ENCODE results near the gene AHDC1. TPM values are rescaled to one million over a fixed set of nuclear protein-coding genes. Genes with fewer than 3 reads are reported as not detected.

The AHDC1 gene
- total RNA-seq, 2 experiments from 2014 or later: 26.3 to 27.6 TPM

GRCh38 chr1:27605796-27606707 is 2.1 kb upstream of the AHDC1 start:
- H3K27ac Mint-ChIP-seq: peak overlapping the region; percentile 56
- H3K36me3 Mint-ChIP-seq (ENCODE audit: low read depth): no peaks in the 10 kb centered on the region
- H3K4me3 Mint-ChIP-seq: no peak overlapping the region
- ChIA-PET POLR2A (interaction anchor here (0.8 to 13.7 kb wide), 9 partner anchors 12 to 211 kb away, joined by 3 to 98 read pairs (median 3); no protein-coding TSS in a partner anchor), CTCF (interaction anchor here (0.6 to 25.3 kb wide), 53 partner anchors 10 to 312 kb away, joined by 3 to 533 read pairs (median 4); partner anchors contain the start of genes CD164L2, IFI6, STX12 and SYTL1)
- intact Hi-C loops (cut with micrococcal nuclease): loop anchor here (5.0 to 10.0 kb wide), 3 partner anchors 49 to 214 kb away; partner anchors contain the start of genes FAM76A and GPR3
- no peaks in the 10 kb centered on the region for H3K9me3 Mint-ChIP-seq
- DNase-seq (peak; percentile 66), ATAC-seq (no peak)
- TF ChIP-seq CTCF (IDR thresholded peaks at IDR 0.05): peak; percentile 95
- H3K4me1 Mint-ChIP-seq (ENCODE audit: low read depth): peaks cover 25% of the 10 kb centered on the region
- no peaks in the 10 kb centered on the region for H3K27me3 Mint-ChIP-seq

- intact Hi-C loops (cut with micrococcal nuclease): loop anchor here (5.0 to 10.0 kb wide), 3 partner anchors 48 to 213 kb away; partner anchors contain the start of genes FAM76A and GPR3
- peaks cover 28% of the 10 kb centered on the region for H3K4me1 Mint-ChIP-seq (ENCODE audit: low read depth)
- POLR2A ChIA-PET: interaction anchor here (0.8 to 1.3 kb wide), 6 partner anchors 34 to 210 kb away, joined by 3 to 4 read pairs (median 3); no protein-coding TSS in a partner anchor
- no peak for ATAC-seq
- H3K27me3 Mint-ChIP-seq: no peaks in the 10 kb centered on the region
- DNase-seq: no peak
- no peak overlapping the region for H3K27ac Mint-ChIP-seq
- H3K9me3 Mint-ChIP-seq: no peaks in the 10 kb centered on the region
- CTCF ChIA-PET: interaction anchor here (0.6 to 25.3 kb wide), 20 partner anchors 9 to 308 kb away, joined by 3 to 533 read pairs (median 13); partner anchors contain the start of gene IFI6
- H3K36me3 Mint-ChIP-seq (ENCODE audit: low read depth): no peaks in the 10 kb centered on the region
- TF ChIP-seq CTCF (IDR thresholded peaks at IDR 0.05): no peak
- H3K4me3 Mint-ChIP-seq: peak overlapping the region; percentile 93
Measured at GRCh38 chr1:27605300-27605766, 1.4 kb upstream of the AHDC1 start.

- ChIA-PET POLR2A (interaction anchor here (0.8 to 1.8 kb wide), 10 partner anchors 15 to 210 kb away, joined by 3 to 5 read pairs (median 3); no protein-coding TSS in a partner anchor), CTCF (interaction anchor here (0.6 to 25.3 kb wide), 18 partner anchors 15 to 308 kb away, joined by 3 to 533 read pairs (median 11); partner anchors contain the start of gene IFI6)
- intact Hi-C loops (cut with micrococcal nuclease): loop anchor here (5.0 to 10.0 kb wide), 3 partner anchors 47 to 212 kb away; partner anchors contain the start of genes FAM76A and GPR3
- H3K27me3 Mint-ChIP-seq: no peaks in the 10 kb centered on the region
- peaks cover 33% of the 10 kb centered on the region for H3K4me1 Mint-ChIP-seq (ENCODE audit: low read depth)
- DNase-seq (no peak), ATAC-seq (no peak)
- no peaks in the 10 kb centered on the region for H3K36me3 Mint-ChIP-seq (ENCODE audit: low read depth)
- no peak overlapping the region for H3K27ac Mint-ChIP-seq
- no peaks in the 10 kb centered on the region for H3K9me3 Mint-ChIP-seq
- TF ChIP-seq CTCF (IDR thresholded peaks at IDR 0.05): no peak
- peak overlapping the region; percentile 93 for H3K4me3 Mint-ChIP-seq
Measured at GRCh38 chr1:27604579-27605299, 795 bp upstream of the AHDC1 start.

GRCh38 chr1:27603309-27603680 is 649 bp downstream of the AHDC1 start:
- POLR2A ChIA-PET: interaction anchor here (0.9 to 1.8 kb wide), 2 partner anchors 14 to 58 kb away, joined by 3 to 5 read pairs; no protein-coding TSS in a partner anchor
- no peak for TF ChIP-seq CTCF (IDR thresholded peaks at IDR 0.05)
- Mint-ChIP-seq H3K36me3 (ENCODE audit: low read depth) (no peaks in the 10 kb centered on the region), H3K27ac (peak overlapping the region; percentile 85), H3K4me1 (ENCODE audit: low read depth) (peaks cover 46% of the 10 kb centered on the region), H3K4me3 (peak overlapping the region; percentile 93), H3K9me3 (no peaks in the 10 kb centered on the region), H3K27me3 (no peaks in the 10 kb centered on the region)
- ATAC-seq (peak; percentile 5), DNase-seq (peak; percentile 63)
- CTCF ChIA-PET: interaction anchor here (1.0 to 25.3 kb wide), 12 partner anchors 16 to 303 kb away, joined by 3 to 533 read pairs (median 27); partner anchors contain the start of gene IFI6
- intact Hi-C loops (cut with micrococcal nuclease): loop anchor here (10.0 kb wide), 1 partner anchor 122 kb away; the partner anchor contains the start of gene FAM76A

Data from activated CD8-positive, alpha-beta T cell treated with anti-CD3 and anti-CD28 coated beads for 36 hours (primary cell).